SH-SY5Y (cell line): ENCODE results near the gene SIGLEC7.

Experiments
- GATA2 ChIP-seq: IDR thresholded peaks from 2 replicates; pipeline ENCODE4 v1.6.1; 2011; ENCODE audit warnings: mild to moderate bottlenecking, low read depth, low read length
- GATA3 ChIP-seq: IDR thresholded peaks from 2 replicates; pipeline ENCODE4 v1.6.1; 2011; ENCODE audit warnings: low read depth, mild to moderate bottlenecking, low read length, moderate library complexity

DNA sequence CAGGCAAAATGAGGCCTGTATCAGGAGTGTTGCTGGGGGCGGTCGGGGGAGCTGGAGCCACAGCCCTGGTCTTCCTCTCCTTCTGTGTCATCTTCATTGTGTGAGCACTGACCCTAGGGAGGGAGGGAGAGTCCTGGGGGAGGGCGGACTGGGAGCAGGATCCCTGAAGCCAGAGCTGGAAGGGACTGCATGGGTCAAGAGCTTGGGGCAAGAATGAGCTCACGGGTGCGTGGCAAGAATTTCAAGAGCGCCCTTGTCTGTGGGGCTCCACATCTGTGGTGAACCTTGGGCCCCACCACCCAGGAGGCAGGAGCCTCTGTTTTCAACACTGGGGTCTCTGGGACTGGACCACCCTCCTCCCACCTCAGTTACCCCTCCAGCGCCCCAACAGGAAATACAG, 4.7 kb downstream of the SIGLEC7 start:
- TF ChIP-seq GATA2 = no peak
- TF ChIP-seq GATA3 = no peak
